GM12878 (cell line): ENCODE data around the gene LRIG3. TPM values are rescaled to one million over a fixed set of nuclear protein-coding genes. Genes with fewer than 3 reads are reported as not detected.

Experiments
- ATAC-seq: fragments of 200-7000 bp; cut with Tn5 transposase; 3 replicates; pipeline ENCODE4 v1.9.1; 2020; ENCODE audit warnings: mild to moderate bottlenecking, moderate library complexity
- BruUV-seq: library from RNA; stranded (reverse); fragments of 400-500 nt; replicated peaks from 2 replicates; lab custom pipeline; 2021; lab: Mats Ljungman, UMichigan
- CTCF ChIA-PET: fragments of 300-600 bp; sonication (Branson Sonifier 250); formaldehyde crosslinking; extraction: SDS; loops from one replicate; lab custom pipeline; 2021; ENCODE audit warnings: inconsistent platforms; lab: Yijun Ruan, JAX
- POLR2A ChIA-PET: fragments of 350-600 bp; formaldehyde crosslinking; extraction: SDS; loops from one replicate; lab custom pipeline; 2021; ENCODE audit warnings: inconsistent platforms; lab: Charles Lee
- RAD21 ChIA-PET: fragments of 300-600 bp; sonication (Branson Sonifier 250); formaldehyde crosslinking; loops from one replicate; lab custom pipeline; 2023; ENCODE audit warnings: antibody characterized with exemption; ENCODE audit not compliant: unreplicated experiment; lab: Charles Lee
- SMC1A ChIA-PET: fragments of 300-600 bp; sonication (Branson Sonifier 250); formaldehyde crosslinking; loops from one replicate; lab custom pipeline; 2023; ENCODE audit not compliant: unreplicated experiment, uncharacterized antibody; lab: Charles Lee
- DNase-seq: peaks from one replicate; pipeline ENCODE4 v3.0.0-alpha.2; 2011; ENCODE audit warnings: low read depth, low spot score
- FAIRE-seq: peaks from 3 replicates; lab custom pipeline; 2011; peaks lifted over from hg19 to GRCh38; lab: Jason Lieb, UNC
- H2AFZ ChIP-seq: 2 replicates; pipeline ENCODE4 v1.6.0; 2011; ENCODE audit warnings: low read depth, low read length, control low read depth; ENCODE audit not compliant: control insufficient read depth
- H3K27ac ChIP-seq: 2 replicates; pipeline ENCODE4 v1.5.1; 2011; ENCODE audit warnings: control low read depth; ENCODE audit not compliant: control insufficient read depth, insufficient read depth
- H3K27me3 ChIP-seq, 2 experiments: replicated peaks in 1 of 2; 2 replicates each; pipeline versions ENCODE4 v1.6.0 to v1.6.1; 2011; ENCODE audit warnings: low read length in 1 of 2; ENCODE audit not compliant: control insufficient read depth in 2 of 2, insufficient read depth in 2 of 2
- H3K36me3 ChIP-seq, 2 experiments: 2 replicates each; pipeline ENCODE4 v1.5.1; 2011; ENCODE audit warnings: low read length in 1 of 2; ENCODE audit not compliant: control insufficient read depth in 2 of 2, insufficient read depth in 2 of 2
- H3K4me1 ChIP-seq: 2 replicates; pipeline ENCODE4 v1.6.1; 2011; ENCODE audit warnings: mild to moderate bottlenecking, low read length, moderate library complexity, mixed read lengths; ENCODE audit not compliant: control insufficient read depth, insufficient read depth
- H3K4me2 ChIP-seq: 2 replicates; pipeline ENCODE4 v1.6.0; 2011; ENCODE audit warnings: control low read depth; ENCODE audit not compliant: control insufficient read depth, insufficient read depth
- H3K4me3 ChIP-seq: fragments of 200-600 bp; sonication (generic); 2 replicates; pipeline ENCODE4 v1.5.1; 2016
- H3K79me2 ChIP-seq: 2 replicates; pipeline ENCODE4 v1.6.0; 2011; ENCODE audit warnings: low read length; ENCODE audit not compliant: control insufficient read depth, insufficient read depth
- H3K9ac ChIP-seq: 2 replicates; pipeline ENCODE4 v1.8.0; 2011; ENCODE audit warnings: low read length, control low read depth, mixed read lengths; ENCODE audit not compliant: control insufficient read depth, insufficient read depth
- H3K9me3 ChIP-seq: replicated peaks from 3 replicates; pipeline ENCODE4 v1.5.1; 2011; ENCODE audit warnings: mild to moderate bottlenecking, low read length; ENCODE audit not compliant: control insufficient read depth, insufficient read depth
- H4K20me1 ChIP-seq: 2 replicates; pipeline ENCODE4 v1.6.0; 2011; ENCODE audit not compliant: control insufficient read depth, insufficient read depth
- ASH2L ChIP-seq: fragments of 300-600, 200-600 bp; sonication (generic); IDR thresholded peaks from 2 replicates; pipeline ENCODE4 v1.6.1; 2017; ENCODE audit warnings: low read depth, mild to moderate bottlenecking, borderline replicate concordance
- ATF7 ChIP-seq: fragments of 450-650 bp; IDR thresholded peaks from 2 replicates; pipeline ENCODE4 v1.6.1; 2016; ENCODE audit warnings: low read depth, mild to moderate bottlenecking
- BACH1 ChIP-seq: fragments of 450-650 bp; IDR thresholded peaks from 2 replicates; pipeline ENCODE4 v1.6.1; 2017; ENCODE audit warnings: mild to moderate bottlenecking, borderline replicate concordance
- CHD1 ChIP-seq: IDR thresholded peaks from 2 replicates; pipeline ENCODE4 v1.6.1; 2012; ENCODE audit warnings: low read depth, low read length, improper control_type of control experiment
- ETV6 ChIP-seq, 2 experiments: fragments of 450-650 bp in 1 of 2; IDR thresholded peaks in 1 of 2; conservative IDR thresholded peaks in 1 of 2; 2 replicates each; pipeline ENCODE4 v1.6.1; 2014; ENCODE audit warnings: antibody characterized with exemption in 1 of 2, borderline replicate concordance in 1 of 2, low read depth in 1 of 2, mild to moderate bottlenecking in 1 of 2, moderate library complexity in 1 of 2
- HSF1 ChIP-seq: fragments of 150-350 bp; IDR thresholded peaks from 2 replicates; pipeline ENCODE4 v1.6.1; 2014; ENCODE audit warnings: mild to moderate bottlenecking, low read depth, low read length
- NFIC ChIP-seq: IDR thresholded peaks from 2 replicates; pipeline ENCODE4 v1.6.1; 2012; ENCODE audit warnings: low read depth, mild to moderate bottlenecking, inconsistent platforms, low read length, moderate library complexity
- NFYB ChIP-seq: IDR thresholded peaks from 2 replicates; pipeline ENCODE4 v1.6.1; 2011; ENCODE audit warnings: low read depth, mild to moderate bottlenecking, low read length, improper control_type of control experiment, moderate library complexity; ENCODE audit not compliant: insufficient read depth
- POU2F2 ChIP-seq: IDR thresholded peaks from 3 replicates; pipeline ENCODE4 v1.6.1; 2011; ENCODE audit warnings: low read depth, mild to moderate bottlenecking, low read length, borderline replicate concordance
- TCF3 ChIP-seq: IDR thresholded peaks from 2 replicates; pipeline ENCODE4 v1.6.1; 2012; ENCODE audit warnings: low read depth, mild to moderate bottlenecking, low read length, borderline replicate concordance; ENCODE audit not compliant: insufficient read depth
- ZNF24 ChIP-seq: fragments of 450-650 bp; IDR thresholded peaks from 2 replicates; pipeline ENCODE4 v1.6.1; 2017; ENCODE audit warnings: antibody characterized with exemption, mild to moderate bottlenecking
- WGBS: methylation state at CpG from one replicate; pipeline ENCODE4 v1.1.6; 2016; ENCODE audit warnings: low lambda C conversion rate; ENCODE audit not compliant: insufficient replicate concordance, insufficient coverage; ENCODE audit errors: missing lambda C conversion rate; 5-methylcytosine and 5-hydroxymethylcytosine counted together
- in situ Hi-C: fragments of 300-500 bp; cut with MboI; formaldehyde crosslinking; loops from 9 replicates; pipeline ENCODE4 v1.14.3; 2018; ENCODE audit warnings: mixed read lengths
- intact Hi-C: fragments of 100-400 bp; cut with micrococcal nuclease; formaldehyde crosslinking; loops from one replicate; pipeline ENCODE4 v1.14.2; 2022; ENCODE audit not compliant: unreplicated experiment
- polyA plus RNA-seq, 11 experiments: library from polyadenylated mRNA; depleted of rRNA in 4 of 11; unstranded in 6 of 11; stranded (reverse) in 5 of 11; fragments of >200 nt; fragmentation: Nextera tagmentation in 4 of 11; fragmentation: Illumina TruSeq in 1 of 11; extraction: Ambion mirVana in 4 of 11; extraction: Trizol in 1 of 11; gene quantifications; 1 replicate in 1 of 11; 2 replicates in 10 of 11; pipeline versions ENCODE4 v1.2.1 to v1.2.3, GENCODE V29; 2011 to 2016; ENCODE audit warnings: inconsistent platforms in 2 of 11, missing spikeins in 2 of 11, low read depth in 1 of 11
- total RNA-seq, 4 experiments: library from RNA; depleted of rRNA in 3 of 4; stranded (reverse); fragments of >200 nt in 3 of 4; fragmentation: Illumina TruSeq in 1 of 4; extraction: Trizol in 1 of 4; gene quantifications; 2 replicates each; pipeline versions ENCODE4 v1.2.1 to v1.2.3, GENCODE V29; 2013 to 2021

Gene LRIG3
- total and polyA plus RNA-seq, 10 of the 15 experiments (the other 5 are each of a cell fraction or from before 2014, with no cell fraction given) = 0.95 to 8.5 (median 5.0) TPM

- FAIRE-seq = no peak
These were observed 18.1 kb upstream of the LRIG3 start for GRCh38 chr12:58938440-58938839.

More at GRCh38 chr12:58938440-58938839, 18.1 kb upstream of the LRIG3 start:
- Histone ChIP-seq H3K79me2 (no peaks in the 10 kb centered on the region), H3K4me1 (no peaks in the 10 kb centered on the region), H4K20me1 (no peaks in the 10 kb centered on the region), H3K9me3 (no peaks in the 10 kb centered on the region), H3K36me3 (no peaks in the 10 kb centered on the region), H3K27me3 (no peaks in the 10 kb centered on the region), H3K4me2 (no peak overlapping the region), H3K27ac (no peak overlapping the region), H3K4me3 (no peak overlapping the region), H2AFZ (no peak overlapping the region), H3K9ac (no peak overlapping the region)
- ChIA-PET SMC1A (no interaction called here), CTCF (no interaction called here), POLR2A (no interaction called here), RAD21 (no interaction called here)
- no peak for DNase-seq
- 0% methylated on average over 2 of the region's 2 CpGs for WGBS
- in situ Hi-C loops (no loop called here), intact Hi-C loops (no loop called here)
- no peak for TF ChIP-seq CHD1
- no peak for TF ChIP-seq ETV6 (conservative IDR thresholded peaks at IDR 0.05 in 1 of 2, IDR thresholded peaks at IDR 0.05 in 1 of 2; ENCODE audit: borderline replicate concordance in 1 of 2, low read depth in 1 of 2)
- no peak for TF ChIP-seq BACH1
- TF ChIP-seq ZNF24 = no peak
- no peak for TF ChIP-seq POU2F2
- no peak for TF ChIP-seq NFIC
- TF ChIP-seq TCF3 = no peak
- no peak for TF ChIP-seq NFYB
- TF ChIP-seq ASH2L = no peak
- TF ChIP-seq ATF7 = no peak
- TF ChIP-seq HSF1 = no peak
- no TSS peak for BruUV-seq
- ATAC-seq = no peak
